Activated CD8-positive, alpha-beta memory T cell treated with anti-CD3 and anti-CD28 coated beads for 24 hours (primary cell): ENCODE measurements around the gene ADTRP.

ENCODE experiments used
- DNase-seq: peaks from one replicate; pipeline ENCODE4 v3.0.0-alpha.2; 2020

ADTRP gene

GRCh38 chr6:11772109-11772825 lies 6.3 kb downstream of the ADTRP start:
- no peak for DNase-seq

GRCh38 chr6:11771473-11772048 lies 7.0 kb downstream of the ADTRP start:
- DNase-seq, result no peak

DNA sequence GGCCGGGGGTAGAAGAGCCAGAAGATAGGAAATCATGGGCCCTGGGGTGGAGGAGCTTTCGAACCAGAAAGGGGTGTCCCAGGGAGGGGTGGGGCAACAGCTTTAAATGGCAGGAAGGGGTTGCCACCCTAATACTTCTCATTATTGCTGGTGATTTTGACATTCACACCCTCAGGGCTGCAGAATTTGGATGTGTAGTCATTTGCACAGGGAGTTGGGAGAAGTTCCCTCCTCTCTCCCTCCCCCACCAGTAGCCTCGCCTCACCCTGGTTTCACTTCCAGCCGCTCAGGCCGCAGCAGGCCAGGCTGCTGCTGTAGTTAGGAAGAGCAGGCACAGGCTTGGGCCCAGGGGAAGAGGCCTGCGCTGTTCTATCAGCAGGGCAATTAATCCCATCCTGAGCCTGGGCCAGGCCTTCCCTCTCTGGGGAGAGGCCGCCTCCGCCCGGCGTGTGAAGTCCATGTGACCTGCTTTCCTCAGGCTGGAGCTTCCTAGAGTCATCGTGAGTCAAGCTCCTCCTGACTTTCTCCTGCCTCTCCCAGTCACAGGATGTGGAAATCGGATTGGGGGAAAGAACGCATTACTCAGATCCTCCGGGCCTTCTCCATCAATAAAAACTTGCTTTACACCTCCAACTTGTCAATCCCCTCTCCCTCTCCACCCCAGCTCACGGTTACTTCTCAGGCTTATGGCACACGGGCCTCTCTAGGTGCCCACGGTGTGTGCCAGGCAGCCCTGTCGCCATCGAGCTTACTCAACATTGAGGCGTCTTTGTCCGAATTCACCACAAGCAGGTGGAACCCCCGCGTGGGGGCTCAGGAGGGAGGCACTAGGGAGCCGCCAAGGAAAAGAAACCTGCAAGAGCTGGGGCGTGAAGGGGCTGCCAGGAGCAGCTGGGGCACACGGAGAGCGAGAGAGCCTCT lies 7.8 kb downstream of the ADTRP start:
- no peak for DNase-seq

DNA sequence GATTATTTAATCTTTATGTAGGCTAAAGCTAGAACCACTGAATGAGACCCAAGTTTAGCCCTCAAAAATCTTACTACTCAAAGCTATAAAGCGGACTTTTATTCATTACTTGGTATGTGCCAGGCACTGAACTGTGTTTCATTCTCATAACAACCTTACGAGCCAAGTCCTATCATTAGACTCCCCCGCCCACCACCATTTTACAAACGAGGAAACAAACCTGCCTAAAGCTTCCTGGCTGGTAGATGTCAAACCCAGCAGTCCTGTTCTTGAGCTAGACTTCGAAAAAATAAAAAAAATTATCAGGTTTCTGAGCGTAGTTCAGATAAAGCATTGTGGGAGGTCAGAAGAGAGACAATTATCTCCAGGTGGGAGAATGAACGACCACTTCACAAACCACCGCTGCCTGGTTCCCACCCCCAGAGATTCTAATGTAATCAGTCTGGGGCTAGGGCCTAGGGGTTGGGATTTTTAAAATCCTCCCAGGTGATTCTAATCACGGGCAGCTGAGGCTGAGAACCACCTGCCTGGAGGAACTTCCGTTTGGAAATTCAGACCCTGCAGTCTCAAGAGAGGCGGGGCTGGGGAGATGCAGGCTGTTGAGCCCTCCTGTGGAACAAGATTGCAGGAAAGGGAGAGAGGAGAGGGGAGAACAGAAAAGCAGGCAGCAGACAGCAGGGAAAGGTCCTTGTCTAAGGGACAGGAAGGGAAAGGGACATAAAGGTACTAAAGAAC lies 8.6 kb downstream of the ADTRP start:
- DNase-seq, result no peak

DNA sequence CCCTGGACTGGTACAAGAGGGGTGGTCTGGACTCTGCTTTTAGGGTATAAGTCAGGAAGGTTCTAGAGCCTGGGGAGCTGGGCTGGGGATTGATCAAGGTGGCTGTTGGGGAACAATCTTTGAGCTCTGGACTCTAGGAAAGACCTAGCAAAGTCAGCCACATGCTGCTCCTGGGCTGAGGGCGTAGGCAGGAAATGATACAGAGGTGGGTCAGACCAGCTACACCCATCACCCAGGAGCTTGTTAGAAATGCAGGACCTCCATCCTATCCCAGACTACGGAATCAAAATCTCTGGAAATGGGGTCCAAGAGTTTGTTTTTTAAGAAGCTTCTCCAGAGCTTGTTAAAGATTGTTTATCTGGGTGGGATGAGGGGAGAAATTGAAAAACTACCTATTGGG lies 9.4 kb downstream of the ADTRP start:
- DNase-seq, result no peak

GRCh38 chr6:11767978-11768756 lies 10.4 kb downstream of the ADTRP start:
- no peak for DNase-seq

DNA sequence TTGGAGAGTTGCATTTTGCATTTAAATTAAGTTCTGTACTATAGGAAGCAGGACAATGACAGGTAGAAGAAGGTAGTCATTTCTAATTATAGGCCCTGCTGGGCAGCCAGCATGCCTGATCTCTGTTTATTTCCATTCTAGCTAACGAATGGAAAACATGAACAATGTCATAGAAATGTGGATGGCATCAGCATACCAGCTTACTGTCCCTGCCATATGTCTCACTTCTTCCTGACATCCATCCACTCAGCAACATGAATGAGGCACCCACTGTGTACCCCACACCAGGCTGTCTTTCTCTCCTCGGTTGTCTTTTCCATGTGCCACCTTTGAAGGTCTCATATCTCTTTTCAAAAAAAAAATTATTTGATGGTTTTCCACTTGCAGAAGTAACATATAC lies 11.1 kb downstream of the ADTRP start:
- DNase-seq, result no peak

- no peak for DNase-seq
These were observed 11.8 kb downstream of the ADTRP start for GRCh38 chr6:11766589-11767450.

GRCh38 chr6:11766043-11766442 lies 12.6 kb downstream of the ADTRP start:
- DNase-seq, result no peak

- DNase-seq, result no peak
These were observed 14.4 kb downstream of the ADTRP start for GRCh38 chr6:11764250-11764604.

DNA sequence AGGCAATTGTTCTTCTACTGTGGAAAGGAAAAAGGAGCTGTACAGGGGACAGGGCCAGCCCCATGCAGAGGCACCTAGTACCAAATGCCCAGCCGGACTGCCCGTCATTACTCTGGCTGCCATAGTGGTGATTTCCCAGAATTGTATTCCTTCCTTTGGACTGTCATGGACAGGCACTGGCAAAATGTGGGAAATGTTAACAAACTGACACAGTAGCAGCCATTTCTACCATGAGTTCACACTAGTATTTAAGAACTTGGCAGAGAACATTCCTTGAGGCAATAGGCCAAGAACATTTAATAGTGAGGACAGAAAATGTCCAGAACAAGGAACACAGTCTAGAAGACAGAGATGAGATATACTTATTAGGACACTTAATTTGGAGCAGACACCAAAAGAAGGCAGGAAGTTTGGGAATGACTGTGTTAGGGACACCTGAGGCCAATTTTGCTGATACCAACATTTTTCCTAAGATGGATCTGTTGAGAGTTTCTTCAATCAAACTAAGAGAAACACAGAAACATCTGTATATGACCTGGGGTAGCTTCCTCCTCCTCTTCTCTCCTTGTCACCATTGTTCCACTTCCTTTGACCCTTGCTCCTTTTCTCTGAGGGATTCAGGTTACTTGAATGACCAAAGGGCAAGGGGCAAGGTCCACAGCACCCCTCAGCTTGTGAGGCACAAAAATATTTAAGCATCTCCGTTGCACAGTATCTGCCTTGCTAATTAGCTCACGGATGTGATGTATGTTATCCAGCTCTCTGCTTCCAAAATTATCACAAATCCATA lies 14.9 kb downstream of the ADTRP start:
- no peak for DNase-seq

DNA sequence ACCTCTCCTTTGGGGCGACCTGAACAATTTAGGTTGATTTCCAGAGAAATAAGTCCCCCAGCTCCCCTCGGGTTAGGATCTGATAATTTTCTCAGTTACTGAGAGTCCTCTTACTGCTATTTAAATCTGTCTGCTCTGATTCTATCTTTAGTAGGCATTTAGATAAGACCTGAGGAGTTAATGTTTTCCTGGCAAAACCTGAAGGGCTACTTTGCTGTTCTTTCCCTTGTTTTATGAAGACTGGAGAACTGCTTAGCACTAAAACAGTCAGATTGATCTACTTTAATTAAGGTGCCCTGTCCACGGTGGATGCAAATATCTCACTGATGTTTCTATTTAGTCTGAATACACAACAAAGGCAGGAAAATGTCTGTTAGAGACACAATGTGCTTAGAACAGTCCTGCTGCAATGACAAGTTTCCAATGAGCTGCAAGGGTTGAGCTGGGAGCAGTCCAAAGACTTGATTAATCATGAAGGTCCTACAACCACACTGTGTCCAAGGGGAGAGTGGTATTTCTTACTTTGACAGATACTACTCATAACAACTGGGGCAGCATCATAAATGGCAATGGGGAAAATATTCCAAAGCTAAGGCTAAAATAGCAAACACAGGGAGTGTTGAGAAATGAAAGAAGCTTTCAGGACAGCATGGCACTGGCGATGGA lies 15.7 kb downstream of the ADTRP start:
- DNase-seq, result no peak

GRCh38 chr6:11761744-11762620 lies 16.6 kb downstream of the ADTRP start:
- no peak for DNase-seq

GRCh38 chr6:11760015-11760473 lies 18.6 kb downstream of the ADTRP start:
- no peak for DNase-seq

GRCh38 chr6:11758878-11759277 lies 19.7 kb downstream of the ADTRP start:
- DNase-seq, result no peak

- DNase-seq, result no peak
These were observed 21.9 kb downstream of the ADTRP start for GRCh38 chr6:11756726-11757125.

GRCh38 chr6:11756292-11756691 lies 22.3 kb downstream of the ADTRP start:
- no peak for DNase-seq

DNA sequence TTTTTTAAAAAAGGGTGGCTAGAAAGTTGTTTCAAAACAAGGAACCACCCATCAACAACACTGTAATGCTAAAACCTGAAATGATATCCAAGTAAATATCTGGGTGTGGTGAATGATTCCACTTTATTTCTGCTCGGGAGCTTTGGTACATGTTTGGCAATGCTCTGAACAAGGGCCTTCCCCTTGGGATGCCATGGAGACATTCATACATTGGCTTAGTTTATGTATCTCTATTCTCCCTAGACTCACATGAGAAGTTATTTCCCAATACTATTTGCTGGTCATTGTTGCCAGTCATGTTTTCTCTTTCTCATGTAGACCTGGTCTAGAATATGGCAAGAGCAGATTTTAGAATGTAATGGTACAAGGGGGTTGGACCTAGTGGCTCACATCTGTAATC lies 22.9 kb downstream of the ADTRP start:
- DNase-seq, result no peak
